GM12878 (cell line): ENCODE data around the gene UTS2. TPM values are rescaled to one million over a fixed set of nuclear protein-coding genes. Genes with fewer than 3 reads are reported as not detected.

ENCODE experiments used
- ATAC-seq: fragments of 200-7000 bp; cut with Tn5 transposase; 3 replicates; pipeline ENCODE4 v1.9.1; 2020; ENCODE audit warnings: mild to moderate bottlenecking, moderate library complexity
- BruUV-seq: library from RNA; stranded (reverse); fragments of 400-500 nt; replicated peaks from 2 replicates; lab custom pipeline; 2021; lab: Mats Ljungman, UMichigan
- CTCF ChIA-PET: fragments of 300-600 bp; sonication (Branson Sonifier 250); formaldehyde crosslinking; extraction: SDS; loops from one replicate; lab custom pipeline; 2021; ENCODE audit warnings: inconsistent platforms; lab: Yijun Ruan, JAX
- POLR2A ChIA-PET: fragments of 350-600 bp; formaldehyde crosslinking; extraction: SDS; loops from one replicate; lab custom pipeline; 2021; ENCODE audit warnings: inconsistent platforms; lab: Charles Lee
- RAD21 ChIA-PET: fragments of 300-600 bp; sonication (Branson Sonifier 250); formaldehyde crosslinking; loops from one replicate; lab custom pipeline; 2023; ENCODE audit warnings: antibody characterized with exemption; ENCODE audit not compliant: unreplicated experiment; lab: Charles Lee
- SMC1A ChIA-PET: fragments of 300-600 bp; sonication (Branson Sonifier 250); formaldehyde crosslinking; loops from one replicate; lab custom pipeline; 2023; ENCODE audit not compliant: unreplicated experiment, uncharacterized antibody; lab: Charles Lee
- DNase-seq: peaks from one replicate; pipeline ENCODE4 v3.0.0-alpha.2; 2011; ENCODE audit warnings: low read depth, low spot score
- FAIRE-seq: peaks from 3 replicates; lab custom pipeline; 2011; peaks lifted over from hg19 to GRCh38; lab: Jason Lieb, UNC
- H2AFZ ChIP-seq: 2 replicates; pipeline ENCODE4 v1.6.0; 2011; ENCODE audit warnings: low read depth, low read length, control low read depth; ENCODE audit not compliant: control insufficient read depth
- H3K27ac ChIP-seq: 2 replicates; pipeline ENCODE4 v1.5.1; 2011; ENCODE audit warnings: control low read depth; ENCODE audit not compliant: control insufficient read depth, insufficient read depth
- H3K27me3 ChIP-seq, 2 experiments: replicated peaks in 1 of 2; 2 replicates each; pipeline versions ENCODE4 v1.6.0 to v1.6.1; 2011; ENCODE audit warnings: low read length in 1 of 2; ENCODE audit not compliant: control insufficient read depth in 2 of 2, insufficient read depth in 2 of 2
- H3K36me3 ChIP-seq, 2 experiments: 2 replicates each; pipeline ENCODE4 v1.5.1; 2011; ENCODE audit warnings: low read length in 1 of 2; ENCODE audit not compliant: control insufficient read depth in 2 of 2, insufficient read depth in 2 of 2
- H3K4me1 ChIP-seq: 2 replicates; pipeline ENCODE4 v1.6.1; 2011; ENCODE audit warnings: mild to moderate bottlenecking, low read length, moderate library complexity, mixed read lengths; ENCODE audit not compliant: control insufficient read depth, insufficient read depth
- H3K4me2 ChIP-seq: 2 replicates; pipeline ENCODE4 v1.6.0; 2011; ENCODE audit warnings: control low read depth; ENCODE audit not compliant: control insufficient read depth, insufficient read depth
- H3K4me3 ChIP-seq: fragments of 200-600 bp; sonication (generic); 2 replicates; pipeline ENCODE4 v1.5.1; 2016
- H3K79me2 ChIP-seq: 2 replicates; pipeline ENCODE4 v1.6.0; 2011; ENCODE audit warnings: low read length; ENCODE audit not compliant: control insufficient read depth, insufficient read depth
- H3K9ac ChIP-seq: 2 replicates; pipeline ENCODE4 v1.8.0; 2011; ENCODE audit warnings: low read length, control low read depth, mixed read lengths; ENCODE audit not compliant: control insufficient read depth, insufficient read depth
- H3K9me3 ChIP-seq: replicated peaks from 3 replicates; pipeline ENCODE4 v1.5.1; 2011; ENCODE audit warnings: mild to moderate bottlenecking, low read length; ENCODE audit not compliant: control insufficient read depth, insufficient read depth
- H4K20me1 ChIP-seq: 2 replicates; pipeline ENCODE4 v1.6.0; 2011; ENCODE audit not compliant: control insufficient read depth, insufficient read depth
- ATF7 ChIP-seq: fragments of 450-650 bp; IDR thresholded peaks from 2 replicates; pipeline ENCODE4 v1.6.1; 2016; ENCODE audit warnings: low read depth, mild to moderate bottlenecking
- BMI1 ChIP-seq: fragments of 450-650 bp; IDR thresholded peaks from 2 replicates; pipeline ENCODE4 v1.6.1; 2016; ENCODE audit warnings: mild to moderate bottlenecking, moderate library complexity, borderline replicate concordance
- CBX5 ChIP-seq: sonication (generic); IDR thresholded peaks from 2 replicates; pipeline ENCODE4 v1.6.1; 2016; ENCODE audit warnings: low read depth, moderate library complexity, mild to moderate bottlenecking, inconsistent platforms
- EED ChIP-seq: sonication (generic); IDR thresholded peaks from 2 replicates; pipeline ENCODE4 v1.6.1; 2016; ENCODE audit warnings: antibody characterized with exemption, low read depth
- FOS ChIP-seq: IDR thresholded peaks from 3 replicates; pipeline ENCODE4 v1.6.1; 2011; ENCODE audit warnings: borderline replicate concordance; ENCODE audit not compliant: insufficient read length; ENCODE audit errors: extremely low read depth
- MTA2 ChIP-seq: fragments of 450-650 bp; IDR thresholded peaks from 2 replicates; pipeline ENCODE4 v1.6.1; 2016; ENCODE audit warnings: low read depth, mild to moderate bottlenecking, moderate library complexity
- MTA3 ChIP-seq: IDR thresholded peaks from 2 replicates; pipeline ENCODE4 v1.6.1; 2012; ENCODE audit warnings: low read length, inconsistent platforms, borderline replicate concordance
- NFYA ChIP-seq: IDR thresholded peaks from 2 replicates; pipeline ENCODE4 v1.6.1; 2011; ENCODE audit warnings: low read depth, mild to moderate bottlenecking, low read length, improper control_type of control experiment, borderline replicate concordance
- NFYB ChIP-seq: IDR thresholded peaks from 2 replicates; pipeline ENCODE4 v1.6.1; 2011; ENCODE audit warnings: low read depth, mild to moderate bottlenecking, low read length, improper control_type of control experiment, moderate library complexity; ENCODE audit not compliant: insufficient read depth
- POU2F2 ChIP-seq: IDR thresholded peaks from 3 replicates; pipeline ENCODE4 v1.6.1; 2011; ENCODE audit warnings: low read depth, mild to moderate bottlenecking, low read length, borderline replicate concordance
- REST ChIP-seq: IDR thresholded peaks from 2 replicates; pipeline ENCODE4 v1.6.1; 2012; ENCODE audit warnings: mild to moderate bottlenecking, low read depth, low read length
- RUNX3 ChIP-seq: IDR thresholded peaks from 2 replicates; pipeline ENCODE4 v1.6.1; 2012; ENCODE audit warnings: low read length, inconsistent platforms
- SIX5 ChIP-seq: IDR thresholded peaks from 2 replicates; pipeline ENCODE4 v1.6.1; 2011; ENCODE audit warnings: mild to moderate bottlenecking, low read depth, low read length, moderate library complexity; ENCODE audit not compliant: severe bottlenecking
- SPI1 ChIP-seq: IDR thresholded peaks from 2 replicates; pipeline ENCODE4 v1.6.1; 2011; ENCODE audit warnings: low read depth, mild to moderate bottlenecking, low read length, moderate library complexity, borderline replicate concordance; ENCODE audit not compliant: insufficient read depth
- SREBF2 ChIP-seq: IDR thresholded peaks from 2 replicates; pipeline ENCODE4 v1.6.1; 2012; ENCODE audit warnings: mild to moderate bottlenecking, low read length
- YBX1 ChIP-seq: fragments of 450-650 bp; IDR thresholded peaks from 2 replicates; pipeline ENCODE4 v1.6.1; 2016; ENCODE audit warnings: antibody characterized with exemption
- YY1 ChIP-seq: IDR thresholded peaks from 2 replicates; pipeline ENCODE4 v1.6.1; 2011; ENCODE audit warnings: low read depth, mild to moderate bottlenecking, low read length
- ZNF217 ChIP-seq: fragments of 450-650 bp; IDR thresholded peaks from 2 replicates; pipeline ENCODE4 v1.6.1; 2017; ENCODE audit warnings: antibody characterized with exemption, mild to moderate bottlenecking
- ZNF622 ChIP-seq: fragments of 450-650 bp; IDR thresholded peaks from 2 replicates; pipeline ENCODE4 v1.6.1; 2017; ENCODE audit warnings: mild to moderate bottlenecking, inconsistent platforms
- ZNF687 ChIP-seq: fragments of 450-650 bp; IDR thresholded peaks from 2 replicates; pipeline ENCODE4 v1.6.1; 2017; ENCODE audit warnings: mild to moderate bottlenecking, moderate library complexity
- WGBS: methylation state at CpG from one replicate; pipeline ENCODE4 v1.1.6; 2016; ENCODE audit warnings: low lambda C conversion rate; ENCODE audit not compliant: insufficient replicate concordance, insufficient coverage; ENCODE audit errors: missing lambda C conversion rate; 5-methylcytosine and 5-hydroxymethylcytosine counted together
- in situ Hi-C: fragments of 300-500 bp; cut with MboI; formaldehyde crosslinking; loops from 9 replicates; pipeline ENCODE4 v1.14.3; 2018; ENCODE audit warnings: mixed read lengths
- intact Hi-C: fragments of 100-400 bp; cut with micrococcal nuclease; formaldehyde crosslinking; loops from one replicate; pipeline ENCODE4 v1.14.2; 2022; ENCODE audit not compliant: unreplicated experiment
- polyA plus RNA-seq, 11 experiments: library from polyadenylated mRNA; depleted of rRNA in 4 of 11; unstranded in 6 of 11; stranded (reverse) in 5 of 11; fragments of >200 nt; fragmentation: Nextera tagmentation in 4 of 11; fragmentation: Illumina TruSeq in 1 of 11; extraction: Ambion mirVana in 4 of 11; extraction: Trizol in 1 of 11; gene quantifications; 1 replicate in 1 of 11; 2 replicates in 10 of 11; pipeline versions ENCODE4 v1.2.1 to v1.2.3, GENCODE V29; 2011 to 2016; ENCODE audit warnings: inconsistent platforms in 2 of 11, missing spikeins in 2 of 11, low read depth in 1 of 11
- total RNA-seq, 4 experiments: library from RNA; depleted of rRNA in 3 of 4; stranded (reverse); fragments of >200 nt in 3 of 4; fragmentation: Illumina TruSeq in 1 of 4; extraction: Trizol in 1 of 4; gene quantifications; 2 replicates each; pipeline versions ENCODE4 v1.2.1 to v1.2.3, GENCODE V29; 2013 to 2021

The UTS2 gene
- total and polyA plus RNA-seq, 10 of the 15 experiments (the other 5 are each of a cell fraction or from before 2014, with no cell fraction given): not detected

- Histone ChIP-seq H3K4me3 (no peak overlapping the region), H3K9ac (no peak overlapping the region), H2AFZ (no peak overlapping the region), H3K4me2 (no peak overlapping the region), H3K27ac (no peak overlapping the region), H3K9me3 (peaks cover 7% of the 10 kb centered on the region; the same call in 2 of the 3 replicates), H3K4me1 (no peaks in the 10 kb centered on the region), H4K20me1 (no peaks in the 10 kb centered on the region; the same call in 1 of the 2 replicates), H3K27me3 (no peaks in the 10 kb centered on the region), H3K36me3 (no peaks in the 10 kb centered on the region), H3K79me2 (no peaks in the 10 kb centered on the region)
- ChIA-PET POLR2A (no interaction called here), RAD21 (no interaction called here), SMC1A (interaction anchor here (1.3 kb wide), 1 partner anchor 58 kb away, joined by 3 read pairs; no protein-coding TSS in a partner anchor), CTCF (interaction anchor here (2.3 kb wide), 1 partner anchor 94 kb away, joined by 7 read pairs; no protein-coding TSS in a partner anchor)
- DNase-seq (no peak), ATAC-seq (no peak), FAIRE-seq (no peak)
- TF ChIP-seq CBX5 (no peak), SREBF2 (no peak), FOS (no peak), NFYA (no peak), ZNF687 (no peak), NFYB (no peak), RUNX3 (no peak), ZNF622 (no peak), REST (no peak), YBX1 (no peak), POU2F2 (no peak), MTA2 (no peak), SIX5 (no peak), SPI1 (no peak), ZNF217 (no peak), YY1 (no peak), BMI1 (no peak), ATF7 (no peak), MTA3 (no peak), EED (no peak)
- in situ Hi-C loops: no loop called here
- BruUV-seq: no TSS peak
- intact Hi-C loops: no loop called here
- WGBS: 66% methylated on average over 7 of the region's 7 CpGs
These were observed 42.5 kb downstream of the UTS2 start for GRCh38 chr1:7810395-7810794.
